IMR-90 (cell line): ENCODE data around the gene SPRY1. TPM values are rescaled to one million over a fixed set of nuclear protein-coding genes. Genes with fewer than 3 reads are reported as not detected.
A peak's percentile ranks its signal among the peaks of the same experiment; 100 is the strongest.

ENCODE experiments used
- ATAC-seq: fragments of 200-7000 bp; cut with Tn5 transposase; 2 replicates; pipeline ENCODE4 v1.9.1; 2020; ENCODE audit warnings: low read depth, mild to moderate bottlenecking, moderate library complexity
- BruUV-seq: library from RNA; stranded (reverse); fragments of 400-500 nt; replicated peaks from 2 replicates; lab custom pipeline; 2021; lab: Mats Ljungman, UMichigan
- CTCF ChIA-PET: fragments of 300-600 bp; formaldehyde crosslinking; extraction: SDS; loops from one replicate; lab custom pipeline; 2021; ENCODE audit warnings: antibody characterized with exemption; lab: Yijun Ruan, JAX
- POLR2A ChIA-PET: fragments of 300-600 bp; sonication (Branson Sonifier 250); formaldehyde crosslinking; loops from one replicate; lab custom pipeline; 2022; ENCODE audit warnings: antibody characterized with exemption; ENCODE audit not compliant: unreplicated experiment; lab: Charles Lee
- DNase-seq: peaks from one replicate; pipeline ENCODE4 v3.0.0; 2013
- H2AFZ ChIP-seq: replicated peaks from 2 replicates; pipeline ENCODE3; 2013; ENCODE audit warnings: low read length, mild to moderate bottlenecking; ENCODE audit not compliant: poor library complexity
- H2AK5ac ChIP-seq: 2 replicates; pipeline ENCODE4 v1.6.1; 2013; ENCODE audit warnings: low read depth, low read length, inconsistent platforms
- H2AK9ac ChIP-seq: replicated peaks from 2 replicates; pipeline ENCODE3; 2013; ENCODE audit warnings: mild to moderate bottlenecking, low read depth, low read length, moderate library complexity; ENCODE audit not compliant: poor library complexity
- H2BK120ac ChIP-seq: 2 replicates; pipeline ENCODE4 v1.6.1; 2013; ENCODE audit warnings: low read depth, low read length, inconsistent platforms
- H2BK15ac ChIP-seq: 3 replicates; pipeline ENCODE4 v1.6.1; 2013; ENCODE audit warnings: low read depth, low read length, inconsistent platforms
- H2BK20ac ChIP-seq: 2 replicates; pipeline ENCODE4 v1.6.1; 2013; ENCODE audit warnings: low read depth, mild to moderate bottlenecking, inconsistent platforms, low read length, moderate library complexity
- H2BK5ac ChIP-seq: 2 replicates; pipeline ENCODE4 v1.6.1; 2013; ENCODE audit warnings: mild to moderate bottlenecking, low read depth, low read length, inconsistent platforms; ENCODE audit not compliant: poor library complexity, severe bottlenecking
- H3K14ac ChIP-seq: replicated peaks from 2 replicates; pipeline ENCODE4 v1.6.1; 2013; ENCODE audit warnings: low read depth, low read length, inconsistent platforms
- H3K18ac ChIP-seq: 2 replicates; pipeline ENCODE4 v1.6.1; 2013; ENCODE audit warnings: low read depth, low read length, control low read depth
- H3K23ac ChIP-seq: 2 replicates; pipeline ENCODE4 v1.6.1; 2013; ENCODE audit warnings: low read depth, low read length, inconsistent platforms
- H3K27ac ChIP-seq: 2 replicates; pipeline ENCODE4 v1.5.1; 2013; ENCODE audit warnings: mild to moderate bottlenecking, control low read depth, low read length; ENCODE audit not compliant: insufficient read depth
- H3K27me3 ChIP-seq: 2 replicates; pipeline ENCODE4 v1.6.1; 2013; ENCODE audit warnings: low read length; ENCODE audit not compliant: control insufficient read depth, insufficient read depth
- H3K36me3 ChIP-seq: 2 replicates; pipeline ENCODE4 v1.6.1; 2013; ENCODE audit warnings: low read length, mixed read lengths; ENCODE audit not compliant: control insufficient read depth, insufficient read depth
- H3K4ac ChIP-seq: 2 replicates; pipeline ENCODE4 v1.6.1; 2013; ENCODE audit warnings: low read depth, low read length, inconsistent platforms
- H3K4me1 ChIP-seq: 2 replicates; pipeline ENCODE4 v1.6.1; 2013; ENCODE audit warnings: low read length, mixed read lengths; ENCODE audit not compliant: control insufficient read depth, insufficient read depth
- H3K4me2 ChIP-seq: 2 replicates; pipeline ENCODE4 v1.6.1; 2013; ENCODE audit warnings: low read depth, mild to moderate bottlenecking, control low read depth, low read length, moderate library complexity
- H3K4me3 ChIP-seq: 2 replicates; pipeline ENCODE4 v1.5.1; 2013; ENCODE audit warnings: low read depth, mild to moderate bottlenecking, control low read depth, low read length, moderate library complexity; ENCODE audit not compliant: insufficient read depth
- H3K56ac ChIP-seq: 2 replicates; pipeline ENCODE4 v1.6.1; 2013; ENCODE audit warnings: low read length, inconsistent platforms; ENCODE audit not compliant: insufficient read depth; ENCODE audit errors: extremely low read depth
- H3K79me1 ChIP-seq, 2 experiments: 2 replicates each; pipeline ENCODE4 v1.6.1; 2013; ENCODE audit warnings: low read length in 2 of 2, inconsistent platforms in 1 of 2, low read depth in 1 of 2
- H3K9ac ChIP-seq: 2 replicates; pipeline ENCODE4 v1.6.1; 2013; ENCODE audit warnings: low read depth, low read length, control low read depth
- H3K9me1 ChIP-seq: 2 replicates; pipeline ENCODE4 v1.6.1; 2013; ENCODE audit warnings: low read length, inconsistent platforms; ENCODE audit not compliant: insufficient read depth
- H3K9me3 ChIP-seq: 2 replicates; pipeline ENCODE4 v1.6.1; 2013; ENCODE audit warnings: low read length; ENCODE audit not compliant: control insufficient read depth, insufficient read depth
- H4K20me1 ChIP-seq: 2 replicates; pipeline ENCODE4 v1.6.1; 2013; ENCODE audit warnings: low read length, inconsistent platforms; ENCODE audit not compliant: insufficient read depth
- H4K5ac ChIP-seq: 2 replicates; pipeline ENCODE4 v1.6.1; 2013; ENCODE audit warnings: mild to moderate bottlenecking, low read depth, low read length, control low read depth
- H4K8ac ChIP-seq, 2 experiments: 2 replicates each; pipeline ENCODE4 v1.6.1; 2013; ENCODE audit warnings: low read depth in 2 of 2, low read length in 2 of 2, control low read depth in 1 of 2, inconsistent platforms in 1 of 2
- H4K91ac ChIP-seq: 2 replicates; pipeline ENCODE4 v1.6.1; 2013; ENCODE audit warnings: low read depth, low read length, inconsistent platforms; ENCODE audit not compliant: insufficient read depth
- BHLHE40 ChIP-seq: fragments of 150-350 bp; IDR thresholded peaks from 2 replicates; pipeline ENCODE4 v1.6.1; 2016; ENCODE audit warnings: mild to moderate bottlenecking, low read depth, low read length
- CEBPB ChIP-seq: IDR thresholded peaks from 2 replicates; pipeline ENCODE4 v1.6.1; 2012; ENCODE audit warnings: low read depth, low read length, improper control_type of control experiment
- FOS ChIP-seq: fragments of 150-350 bp; IDR thresholded peaks from 2 replicates; pipeline ENCODE4 v1.6.1; 2016; ENCODE audit warnings: low read depth, low read length
- MAFK ChIP-seq: IDR thresholded peaks from 2 replicates; pipeline ENCODE4 v1.6.1; 2012; ENCODE audit warnings: low read depth, low read length, improper control_type of control experiment
- RCOR1 ChIP-seq: IDR thresholded peaks from 2 replicates; pipeline ENCODE4 v1.6.1; 2012; ENCODE audit warnings: mild to moderate bottlenecking, low read length, improper control_type of control experiment; ENCODE audit not compliant: insufficient replicate concordance
- RFX5 ChIP-seq: IDR thresholded peaks from 2 replicates; pipeline ENCODE4 v1.8.0; 2012; ENCODE audit warnings: low read depth, mild to moderate bottlenecking, low read length, moderate library complexity
- SMC3 ChIP-seq: fragments of 150-350 bp; IDR thresholded peaks from 2 replicates; pipeline ENCODE4 v1.6.1; 2016; ENCODE audit warnings: low read depth, mild to moderate bottlenecking, antibody characterized with exemption, low read length, moderate library complexity
- WGBS, 2 experiments: methylation state at CpG; one replicate each; pipeline versions ENCODE4 v1.1.5 to v1.1.7; 2013; ENCODE audit warnings: missing lambda C conversion rate in 2 of 2; ENCODE audit not compliant: insufficient read length in 1 of 2; ENCODE audit errors: extremely low coverage in 2 of 2; 5-methylcytosine and 5-hydroxymethylcytosine counted together
- dilution Hi-C: fragments of 300-500 bp; cut with HindIII; formaldehyde crosslinking; loops from one replicate; pipeline ENCODE4 v1.14.3; 2018; ENCODE audit warnings: low sequenced_read_pairs; ENCODE audit not compliant: unreplicated experiment
- in situ Hi-C: fragments of 300-500 bp; cut with MboI; formaldehyde crosslinking; loops from 3 replicates; pipeline ENCODE4 v1.14.3; 2019; ENCODE audit warnings: low sequenced_read_pairs, inconsistent platforms, mixed read lengths
- intact Hi-C: fragments of 100-400 bp; cut with micrococcal nuclease; formaldehyde crosslinking; loops from 2 replicates; pipeline ENCODE4 v1.10.0; 2022
- polyA plus RNA-seq, 3 experiments: library from polyadenylated mRNA; depleted of rRNA; stranded (reverse); fragments of >200 nt; gene quantifications; 2 replicates each; pipeline ENCODE4 v1.2.3, GENCODE V29; 2012; ENCODE audit warnings: low replicate concordance in 1 of 3
- total RNA-seq: library from RNA; depleted of rRNA; stranded (reverse); fragments of >200 nt; gene quantifications from 2 replicates; pipeline ENCODE4 v1.2.3, GENCODE V29; 2012
- TF ChIP-seq, protein P1 (sequence below): fragments of 150-350 bp; IDR thresholded peaks from 2 replicates; pipeline ENCODE4 v1.6.1; 2016; ENCODE audit warnings: low read depth, mild to moderate bottlenecking, low read length, moderate library complexity, borderline replicate concordance
- TF ChIP-seq, protein P2 (sequence below): fragments of 150-350 bp; IDR thresholded peaks from 2 replicates; pipeline ENCODE4 v1.6.1; 2017; ENCODE audit warnings: mild to moderate bottlenecking, antibody characterized with exemption, low read length, low read depth
- TF ChIP-seq, protein P3 (sequence below): conservative IDR thresholded peaks from 2 replicates; pipeline ENCODE4 v1.5.1; 2012; ENCODE audit warnings: mild to moderate bottlenecking, low read depth, low read length, improper control_type of control experiment

Gene SPRY1
- total and polyA plus RNA-seq, 2 of the 4 experiments (the other 2 are of a cell fraction) = 1.4 to 2.2 TPM

DNA sequence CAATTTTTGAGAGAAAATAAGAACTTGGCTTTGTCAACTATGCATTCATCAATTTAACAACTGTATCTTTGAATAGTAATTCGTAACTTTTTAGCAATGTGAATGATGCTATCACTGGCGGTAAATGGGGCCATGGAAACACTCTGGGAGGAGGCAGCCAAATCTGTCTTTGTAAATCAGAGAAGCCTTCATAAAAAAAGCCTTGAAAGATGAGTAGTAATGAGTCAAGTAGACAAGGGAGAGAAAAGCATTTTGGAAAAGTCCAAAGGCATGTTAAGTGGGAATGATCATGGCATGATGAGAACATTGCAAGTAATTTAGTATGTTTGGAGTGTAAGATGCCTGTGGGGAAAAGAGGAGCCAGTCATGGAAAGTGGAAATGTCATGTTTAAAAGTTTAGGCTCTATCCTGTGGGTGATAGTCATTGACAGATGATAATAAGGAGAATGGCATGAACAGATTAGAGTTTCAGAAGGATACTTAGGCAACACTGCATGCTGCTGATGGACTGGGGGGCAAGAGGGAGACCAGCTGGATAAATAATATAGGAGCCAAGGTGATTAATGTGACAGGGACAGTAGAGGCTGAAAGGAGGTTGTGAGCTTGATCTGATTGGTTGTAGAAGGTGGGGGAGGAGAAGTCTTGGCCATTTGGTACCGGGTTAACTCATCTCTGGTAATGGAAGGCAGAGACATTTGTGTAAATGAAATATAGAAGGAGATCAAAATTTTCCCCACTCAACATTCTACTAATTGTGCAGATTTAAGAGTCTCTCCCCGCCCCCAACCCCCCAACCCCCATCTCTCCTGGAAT, 16.3 kb downstream of the SPRY1 start:
- intact Hi-C loops = no loop called here
- CTCF ChIA-PET = no interaction called here

More for the DNA sequence above, 16.3 kb downstream of the SPRY1 start:
- Histone ChIP-seq H4K5ac (peak overlapping the region; percentile 74; the same call in 1 of the 2 replicates), H3K4ac (peak overlapping the region; percentile 20; the same call in 1 of the 2 replicates), H3K36me3 (no peaks in the 10 kb centered on the region), H4K8ac (peak overlapping the region in 1 of 2 experiments; percentile 19; a peak in 1 of 4 replicates), H2AK9ac (no peak overlapping the region), H2BK15ac (peak overlapping the region; percentile 18; the same call in 1 of the 3 replicates), H2BK5ac (no peak overlapping the region), H3K27ac (peak overlapping the region; percentile 42; the same call in 1 of the 2 replicates), H4K20me1 (no peaks in the 10 kb centered on the region), H3K9me1 (no peaks in the 10 kb centered on the region), H3K27me3 (no peaks in the 10 kb centered on the region), H3K56ac (no peak overlapping the region), H2BK120ac (0 out of 2 replicates have a peak overlapping the region, but pooled peaks have one; percentile 5), H3K9ac (no peak overlapping the region), H3K9me3 (no peaks in the 10 kb centered on the region), H3K4me3 (no peak overlapping the region), H2AFZ (peak overlapping the region; percentile 56), H3K79me1 (no peaks in the 10 kb centered on the region), H3K4me2 (no peak overlapping the region), H3K4me1 (peaks cover 15% of the 10 kb centered on the region), H3K23ac (no peak overlapping the region), H2AK5ac (peak overlapping the region; percentile 2; the same call in 1 of the 2 replicates), H4K91ac (peak overlapping the region; percentile 24), H3K14ac (no peak overlapping the region), H2BK20ac (no peak overlapping the region), H3K18ac (peak overlapping the region; percentile 83; the same call in 1 of the 2 replicates)
- dilution Hi-C loops = no loop called here
- BruUV-seq = no TSS peak
- 80% methylated on average over 1 of the region's 4 CpGs; no CpG with 5 or more reads in 1 of the 2 experiments for WGBS, 2 experiments
- POLR2A ChIA-PET = interaction anchor here (0.7 kb wide), 1 partner anchor 65 kb away, joined by 4 read pairs; no protein-coding TSS in a partner anchor
- no peak for DNase-seq
- no peak for TF ChIP-seq SMC3
- TF ChIP-seq RFX5 = no peak
- TF ChIP-seq, protein P1, sequence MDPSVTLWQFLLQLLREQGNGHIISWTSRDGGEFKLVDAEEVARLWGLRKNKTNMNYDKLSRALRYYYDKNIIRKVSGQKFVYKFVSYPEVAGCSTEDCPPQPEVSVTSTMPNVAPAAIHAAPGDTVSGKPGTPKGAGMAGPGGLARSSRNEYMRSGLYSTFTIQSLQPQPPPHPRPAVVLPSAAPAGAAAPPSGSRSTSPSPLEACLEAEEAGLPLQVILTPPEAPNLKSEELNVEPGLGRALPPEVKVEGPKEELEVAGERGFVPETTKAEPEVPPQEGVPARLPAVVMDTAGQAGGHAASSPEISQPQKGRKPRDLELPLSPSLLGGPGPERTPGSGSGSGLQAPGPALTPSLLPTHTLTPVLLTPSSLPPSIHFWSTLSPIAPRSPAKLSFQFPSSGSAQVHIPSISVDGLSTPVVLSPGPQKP = no peak
- TF ChIP-seq RCOR1 = no peak
- TF ChIP-seq, protein P2, sequence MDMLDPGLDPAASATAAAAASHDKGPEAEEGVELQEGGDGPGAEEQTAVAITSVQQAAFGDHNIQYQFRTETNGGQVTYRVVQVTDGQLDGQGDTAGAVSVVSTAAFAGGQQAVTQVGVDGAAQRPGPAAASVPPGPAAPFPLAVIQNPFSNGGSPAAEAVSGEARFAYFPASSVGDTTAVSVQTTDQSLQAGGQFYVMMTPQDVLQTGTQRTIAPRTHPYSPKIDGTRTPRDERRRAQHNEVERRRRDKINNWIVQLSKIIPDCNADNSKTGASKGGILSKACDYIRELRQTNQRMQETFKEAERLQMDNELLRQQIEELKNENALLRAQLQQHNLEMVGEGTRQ = no peak
- no peak for TF ChIP-seq CEBPB
- no peak for TF ChIP-seq MAFK
- TF ChIP-seq, protein P3, sequence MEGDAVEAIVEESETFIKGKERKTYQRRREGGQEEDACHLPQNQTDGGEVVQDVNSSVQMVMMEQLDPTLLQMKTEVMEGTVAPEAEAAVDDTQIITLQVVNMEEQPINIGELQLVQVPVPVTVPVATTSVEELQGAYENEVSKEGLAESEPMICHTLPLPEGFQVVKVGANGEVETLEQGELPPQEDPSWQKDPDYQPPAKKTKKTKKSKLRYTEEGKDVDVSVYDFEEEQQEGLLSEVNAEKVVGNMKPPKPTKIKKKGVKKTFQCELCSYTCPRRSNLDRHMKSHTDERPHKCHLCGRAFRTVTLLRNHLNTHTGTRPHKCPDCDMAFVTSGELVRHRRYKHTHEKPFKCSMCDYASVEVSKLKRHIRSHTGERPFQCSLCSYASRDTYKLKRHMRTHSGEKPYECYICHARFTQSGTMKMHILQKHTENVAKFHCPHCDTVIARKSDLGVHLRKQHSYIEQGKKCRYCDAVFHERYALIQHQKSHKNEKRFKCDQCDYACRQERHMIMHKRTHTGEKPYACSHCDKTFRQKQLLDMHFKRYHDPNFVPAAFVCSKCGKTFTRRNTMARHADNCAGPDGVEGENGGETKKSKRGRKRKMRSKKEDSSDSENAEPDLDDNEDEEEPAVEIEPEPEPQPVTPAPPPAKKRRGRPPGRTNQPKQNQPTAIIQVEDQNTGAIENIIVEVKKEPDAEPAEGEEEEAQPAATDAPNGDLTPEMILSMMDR = no peak
- no peak for TF ChIP-seq BHLHE40
- TF ChIP-seq FOS = no peak
- no peak for ATAC-seq
- in situ Hi-C loops = no loop called here
